ENCODE results near the gene VIPR1.

- peak in 1 of 2 donors; percentile 61 for TF ChIP-seq RAD21 (IDR thresholded peaks at IDR 0.05)
- TF ChIP-seq ATF3 (IDR thresholded peaks at IDR 0.05) = no peak
- peak; percentile 39 for TF ChIP-seq CTCF (IDR thresholded peaks at IDR 0.05; ENCODE audit: low read depth, low read length, missing input control)
- TF ChIP-seq REST (IDR thresholded peaks at IDR 0.05) = no peak
- no peak for TF ChIP-seq YY1 (IDR thresholded peaks at IDR 0.05)
- no peak for TF ChIP-seq MAX (IDR thresholded peaks at IDR 0.05)
Observed at GRCh38 chr3:42535981-42536784, 33.7 kb downstream of the VIPR1 start.
